Ishikawa (cell line): ENCODE measurements around the gene HAUS6.

ENCODE experiments used
- CEBPB ChIP-seq: IDR thresholded peaks from 2 replicates; pipeline ENCODE4 v1.6.1; 2012
- EGR1 ChIP-seq: IDR thresholded peaks from 2 replicates; pipeline ENCODE4 v1.6.1; 2012
- EP300 ChIP-seq: IDR thresholded peaks from 2 replicates; pipeline ENCODE4 v1.6.1; 2012; ENCODE audit warnings: borderline replicate concordance
- FOXM1 ChIP-seq: IDR thresholded peaks from 2 replicates; pipeline ENCODE4 v1.6.1; 2012; ENCODE audit warnings: low read depth, borderline replicate concordance
- RAD21 ChIP-seq: IDR thresholded peaks from 2 replicates; pipeline ENCODE4 v1.6.1; 2012; ENCODE audit warnings: low read depth
- TAF1 ChIP-seq: IDR thresholded peaks from 2 replicates; pipeline ENCODE4 v1.6.1; 2012; ENCODE audit warnings: low read depth, mild to moderate bottlenecking
- TCF12 ChIP-seq: IDR thresholded peaks from 2 replicates; pipeline ENCODE4 v1.6.1; 2012; ENCODE audit warnings: low read depth
- YY1 ChIP-seq: IDR thresholded peaks from 2 replicates; pipeline ENCODE4 v1.6.1; 2012; ENCODE audit warnings: low read depth
- TF ChIP-seq, protein P1 (sequence below): IDR thresholded peaks from 2 replicates; pipeline ENCODE4 v1.6.1; 2012; ENCODE audit warnings: low read depth, mild to moderate bottlenecking

DNA sequence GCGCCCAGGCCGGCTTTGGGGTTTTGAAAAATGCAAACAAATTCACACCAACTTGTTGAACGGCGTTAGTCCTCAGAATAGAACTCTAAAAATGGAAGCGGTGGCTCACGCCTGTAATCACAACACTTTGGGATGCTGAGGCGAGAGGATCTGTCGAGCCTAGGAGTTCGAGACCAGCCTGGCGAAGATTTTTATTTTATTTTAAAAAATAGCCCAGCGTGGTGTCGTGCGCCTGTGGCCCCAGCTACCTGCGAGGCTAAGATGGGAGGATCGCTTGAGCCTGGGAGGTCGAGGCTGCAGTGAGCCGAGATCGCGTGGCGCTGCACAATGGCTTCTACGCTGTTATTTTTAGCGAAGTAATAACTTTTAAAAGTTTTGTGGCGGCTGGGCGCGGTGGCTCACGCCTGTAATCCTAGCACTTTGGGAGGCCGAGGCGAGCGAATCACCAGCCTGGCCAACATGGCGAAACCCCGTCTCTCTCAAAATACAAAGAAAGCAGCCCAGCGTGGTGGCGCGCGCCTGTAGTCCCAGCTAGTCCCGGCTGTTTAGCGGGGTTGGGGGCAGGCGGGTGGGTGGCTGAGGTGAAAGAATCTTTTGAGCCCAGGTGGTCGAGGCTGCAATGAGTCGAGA, 25.3 kb upstream of the HAUS6 start:
- TF ChIP-seq TAF1 = no peak
- no peak for TF ChIP-seq FOXM1
- no peak for TF ChIP-seq YY1
- no peak for TF ChIP-seq RAD21
- TF ChIP-seq, protein P1, sequence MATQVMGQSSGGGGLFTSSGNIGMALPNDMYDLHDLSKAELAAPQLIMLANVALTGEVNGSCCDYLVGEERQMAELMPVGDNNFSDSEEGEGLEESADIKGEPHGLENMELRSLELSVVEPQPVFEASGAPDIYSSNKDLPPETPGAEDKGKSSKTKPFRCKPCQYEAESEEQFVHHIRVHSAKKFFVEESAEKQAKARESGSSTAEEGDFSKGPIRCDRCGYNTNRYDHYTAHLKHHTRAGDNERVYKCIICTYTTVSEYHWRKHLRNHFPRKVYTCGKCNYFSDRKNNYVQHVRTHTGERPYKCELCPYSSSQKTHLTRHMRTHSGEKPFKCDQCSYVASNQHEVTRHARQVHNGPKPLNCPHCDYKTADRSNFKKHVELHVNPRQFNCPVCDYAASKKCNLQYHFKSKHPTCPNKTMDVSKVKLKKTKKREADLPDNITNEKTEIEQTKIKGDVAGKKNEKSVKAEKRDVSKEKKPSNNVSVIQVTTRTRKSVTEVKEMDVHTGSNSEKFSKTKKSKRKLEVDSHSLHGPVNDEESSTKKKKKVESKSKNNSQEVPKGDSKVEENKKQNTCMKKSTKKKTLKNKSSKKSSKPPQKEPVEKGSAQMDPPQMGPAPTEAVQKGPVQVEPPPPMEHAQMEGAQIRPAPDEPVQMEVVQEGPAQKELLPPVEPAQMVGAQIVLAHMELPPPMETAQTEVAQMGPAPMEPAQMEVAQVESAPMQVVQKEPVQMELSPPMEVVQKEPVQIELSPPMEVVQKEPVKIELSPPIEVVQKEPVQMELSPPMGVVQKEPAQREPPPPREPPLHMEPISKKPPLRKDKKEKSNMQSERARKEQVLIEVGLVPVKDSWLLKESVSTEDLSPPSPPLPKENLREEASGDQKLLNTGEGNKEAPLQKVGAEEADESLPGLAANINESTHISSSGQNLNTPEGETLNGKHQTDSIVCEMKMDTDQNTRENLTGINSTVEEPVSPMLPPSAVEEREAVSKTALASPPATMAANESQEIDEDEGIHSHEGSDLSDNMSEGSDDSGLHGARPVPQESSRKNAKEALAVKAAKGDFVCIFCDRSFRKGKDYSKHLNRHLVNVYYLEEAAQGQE = no peak
- TF ChIP-seq CEBPB = no peak
- TF ChIP-seq EGR1 = no peak
- no peak for TF ChIP-seq TCF12
- no peak for TF ChIP-seq EP300
